Stimulated activated CD4-positive, alpha-beta T cell treated with anti-CD3 and anti-CD28 coated beads, TNF-alpha, amount 100 ng/mL, for 48 hours (primary cell): ENCODE results near the gene OBP2B.
"Not testable (repeated sequence)": the region's sequence is repeated elsewhere in the genome, so short reads cannot be mapped to it uniquely, and the experiment has no call there.

Source experiments
- DNase-seq, 3 donors: peaks; one replicate each; pipeline ENCODE4 v3.0.0-alpha.2; 2020; ENCODE audit warnings: low read depth in 3 of 3

Gene OBP2B

GRCh38 chr9:133221177-133221809 is 12.2 kb upstream of the OBP2B start:
- DNase-seq = no peak

- not testable (repeated sequence) for DNase-seq
Observed at GRCh38 chr9:133218049-133218975, 9.3 kb upstream of the OBP2B start.

- DNase-seq = not testable (repeated sequence)
Observed at GRCh38 chr9:133217333-133217988, 8.4 kb upstream of the OBP2B start.

GRCh38 chr9:133214276-133214675 is 5.2 kb upstream of the OBP2B start:
- not testable (repeated sequence) for DNase-seq

GRCh38 chr9:133210609-133211008 is 1.6 kb upstream of the OBP2B start:
- DNase-seq = no peak

DNA sequence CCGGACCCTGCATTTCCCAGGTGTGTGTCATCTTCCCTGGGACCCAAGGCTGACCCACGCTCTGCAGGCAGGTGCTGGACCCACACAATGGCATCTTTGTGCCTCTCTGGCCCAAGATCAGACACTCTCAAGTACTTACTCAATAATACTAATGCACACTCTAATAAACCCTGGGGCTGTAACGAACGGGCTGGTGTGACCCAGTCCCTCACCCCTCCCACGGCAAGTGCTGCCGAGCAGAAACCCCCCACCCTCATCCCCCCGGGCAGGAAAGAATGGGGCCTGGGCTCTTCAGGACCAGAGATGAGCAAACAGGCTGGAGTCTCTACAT is 1.1 kb upstream of the OBP2B start:
- no peak for DNase-seq

GRCh38 chr9:133209327-133210201 is 514 bp upstream of the OBP2B start:
- DNase-seq = not testable (repeated sequence)

DNA sequence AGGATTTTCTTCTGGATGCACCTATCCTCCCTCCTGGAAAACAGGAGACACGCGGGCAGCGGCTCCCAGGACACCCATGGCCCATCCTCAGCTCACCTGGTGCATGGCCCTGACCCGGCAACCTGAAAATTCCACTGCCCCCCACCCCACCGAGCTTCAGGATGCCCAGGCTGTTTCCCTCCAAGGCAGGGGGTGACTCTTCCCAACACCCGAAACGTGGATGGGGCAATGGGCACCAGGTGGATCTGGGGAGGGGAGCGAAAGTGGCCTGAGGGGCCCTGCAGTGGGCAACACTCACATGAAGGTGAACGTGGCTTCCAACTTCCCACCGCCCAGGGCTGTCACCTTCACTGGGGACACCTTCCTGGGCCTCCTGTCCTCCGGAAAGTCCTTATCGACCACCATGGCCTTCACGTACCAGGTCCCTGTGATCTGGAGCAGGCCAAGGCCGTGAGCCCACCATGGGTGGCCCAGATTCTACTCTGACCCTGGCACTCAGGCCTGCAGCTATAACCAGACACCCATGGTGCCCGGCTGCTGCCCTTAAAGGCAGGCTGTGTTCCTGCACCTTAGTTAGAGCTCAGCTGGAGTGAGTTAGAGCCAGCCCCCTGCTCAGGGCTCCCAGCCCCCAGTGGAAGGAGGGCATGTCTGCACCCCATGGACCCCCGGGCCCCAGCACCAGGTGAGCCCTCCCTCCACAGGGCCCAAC is 725 bp downstream of the OBP2B start:
- not testable (repeated sequence) for DNase-seq

GRCh38 chr9:133207540-133208170 is 1.4 kb downstream of the OBP2B start:
- no peak for DNase-seq

DNA sequence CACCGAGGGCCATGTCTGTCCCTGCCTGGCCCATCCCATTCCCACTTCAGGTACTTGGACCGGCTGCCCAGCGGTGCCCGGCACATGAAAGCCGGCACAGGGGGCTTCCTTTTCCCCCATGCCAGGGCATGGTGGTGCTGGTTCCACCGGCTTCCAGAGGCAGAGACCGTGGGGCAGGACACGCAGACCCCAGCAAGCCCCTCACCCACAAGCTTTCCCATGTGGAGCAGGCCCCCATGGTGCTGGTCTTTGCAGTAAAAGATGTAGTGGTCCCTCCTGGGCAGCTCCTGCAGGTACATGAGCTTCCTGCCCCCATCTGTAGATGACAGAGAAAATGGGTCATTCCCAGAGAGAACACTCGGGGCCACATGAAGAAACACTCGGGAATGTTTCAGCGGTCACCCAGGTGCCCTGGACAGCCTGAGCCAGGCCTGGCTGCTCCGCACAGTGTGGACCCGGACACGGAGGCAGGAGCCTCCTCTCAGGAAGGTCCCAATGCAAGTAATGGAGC is 2.0 kb downstream of the OBP2B start:
- no peak for DNase-seq

GRCh38 chr9:133205996-133206931 is 2.8 kb downstream of the OBP2B start:
- no peak for DNase-seq

- not testable (repeated sequence) for DNase-seq
Observed at GRCh38 chr9:133205481-133205887, 3.6 kb downstream of the OBP2B start.

- DNase-seq = no peak
Observed at GRCh38 chr9:133204993-133205336, 4.1 kb downstream of the OBP2B start.

DNA sequence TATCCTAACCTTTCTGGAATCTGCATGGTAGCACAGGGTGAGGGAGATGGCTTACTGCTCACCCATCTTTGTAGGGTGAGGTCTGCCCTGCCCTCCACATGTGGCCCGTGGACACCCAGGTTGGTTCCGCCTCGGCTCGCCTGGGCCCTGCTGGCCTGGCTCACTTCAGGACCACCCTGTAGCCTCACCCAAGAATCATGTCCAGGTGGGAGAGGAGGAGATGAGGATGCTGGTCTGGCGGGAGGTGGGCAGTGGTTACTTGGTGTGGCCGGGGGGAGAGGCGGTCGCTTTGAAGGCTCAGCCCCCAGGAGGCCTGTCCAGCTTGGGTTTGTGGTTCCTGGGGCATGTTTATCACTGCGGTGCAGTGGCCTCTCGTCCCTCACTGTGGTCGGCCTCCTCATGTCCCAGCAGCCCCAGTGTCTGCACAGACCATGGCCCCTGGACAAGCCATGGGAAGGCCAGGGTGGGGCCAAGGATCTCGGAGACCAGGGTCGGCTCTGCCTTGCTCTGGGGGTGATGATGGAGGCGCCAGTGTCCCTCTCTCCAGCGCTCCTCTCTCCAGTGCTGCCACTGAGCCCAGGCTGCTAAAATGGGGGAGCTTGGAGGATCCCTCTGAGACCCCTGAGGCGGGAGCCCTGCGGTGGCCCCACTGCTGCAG is 4.6 kb downstream of the OBP2B start:
- DNase-seq = no peak

GRCh38 chr9:133203506-133204075 is 5.5 kb downstream of the OBP2B start:
- DNase-seq = no peak

DNA sequence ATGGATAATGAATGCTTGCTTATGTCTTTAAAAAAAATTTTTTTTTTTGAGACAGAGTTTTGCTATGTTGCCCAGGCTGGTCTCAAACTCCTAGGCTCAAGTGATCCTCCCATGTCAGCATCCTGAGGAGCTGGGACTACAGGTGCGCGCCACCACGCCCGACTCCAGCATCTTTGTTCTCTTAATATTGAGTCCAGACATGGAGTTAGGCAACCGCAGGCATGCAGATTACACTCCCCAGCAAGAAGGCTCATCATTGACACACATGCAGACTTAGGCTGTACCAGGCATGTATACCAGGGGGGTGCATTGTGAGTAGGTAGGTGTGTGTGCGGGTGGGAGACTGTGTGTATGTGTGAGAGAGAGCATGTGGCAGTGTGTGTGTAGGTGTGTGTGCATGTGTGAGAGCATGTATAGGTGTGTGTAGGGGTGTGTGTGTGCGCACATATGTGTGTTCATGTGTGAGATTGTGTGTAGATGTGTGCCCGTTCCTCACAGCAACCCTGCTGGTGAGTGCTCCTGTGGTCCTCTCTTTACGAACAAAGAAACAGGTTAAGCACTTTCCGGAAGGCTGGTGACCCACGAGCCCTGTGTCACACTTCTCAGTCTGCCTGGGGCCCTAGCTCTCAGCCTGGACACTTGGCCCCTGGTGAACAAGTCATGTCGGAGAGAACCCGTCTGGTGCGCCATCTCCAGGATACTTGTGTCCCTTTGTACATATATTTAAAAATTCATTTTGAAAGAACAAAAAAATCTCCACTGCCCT is 6.2 kb downstream of the OBP2B start:
- no peak for DNase-seq

DNA sequence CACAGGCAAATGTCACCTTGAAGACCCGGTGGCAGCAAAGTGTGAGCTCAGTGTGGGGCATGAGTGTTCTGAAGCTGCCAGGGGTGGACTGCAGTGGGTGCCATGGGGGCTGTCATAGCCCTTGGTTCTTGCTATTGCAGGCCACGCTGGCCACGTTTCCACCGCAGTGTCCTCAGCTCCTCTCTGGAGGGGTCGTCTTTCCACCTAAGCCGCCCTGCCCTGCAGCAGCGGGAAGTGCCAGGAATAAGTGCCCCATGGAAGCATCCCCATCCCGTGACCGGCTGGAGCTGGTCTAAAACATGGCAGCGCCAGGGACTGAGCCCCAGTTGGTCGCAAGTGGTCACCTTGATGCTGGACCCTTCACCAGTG is 6.9 kb downstream of the OBP2B start:
- DNase-seq = no peak
